ENCODE results near the gene AQP6. TPM values are rescaled to one million over a fixed set of nuclear protein-coding genes. Genes with fewer than 3 reads are reported as not detected.
A peak's percentile ranks its signal among the peaks of the same experiment; 100 is the strongest.

AQP6 gene
- total RNA-seq, 1 donor, result 0.09 TPM

DNA sequence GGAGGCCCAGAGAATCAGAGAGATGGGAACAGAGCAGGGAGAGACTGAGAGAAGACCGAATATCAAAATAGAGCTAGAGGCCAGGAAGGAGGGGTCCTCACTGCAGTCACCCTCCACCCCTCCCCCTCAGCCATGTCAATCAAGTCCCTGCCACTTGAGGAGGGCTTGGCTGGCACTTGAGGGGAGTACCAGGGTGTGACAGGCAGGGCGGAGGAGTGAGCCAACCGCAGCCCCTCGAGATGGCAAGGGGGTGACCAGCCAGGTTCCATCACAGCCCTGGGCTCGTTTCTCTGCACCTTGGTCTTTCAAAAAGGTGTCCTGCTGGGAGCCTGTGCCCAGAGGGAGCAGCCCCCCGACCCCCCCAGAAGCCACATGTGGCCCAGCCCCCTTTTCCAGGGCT is 6.9 kb upstream of the AQP6 start:
- H3K4me3 ChIP-seq (ENCODE audit: low read depth, low read length), result no peak overlapping the region
- DNase-seq (ENCODE audit: low read depth), result no peak
- TF ChIP-seq, protein P1, sequence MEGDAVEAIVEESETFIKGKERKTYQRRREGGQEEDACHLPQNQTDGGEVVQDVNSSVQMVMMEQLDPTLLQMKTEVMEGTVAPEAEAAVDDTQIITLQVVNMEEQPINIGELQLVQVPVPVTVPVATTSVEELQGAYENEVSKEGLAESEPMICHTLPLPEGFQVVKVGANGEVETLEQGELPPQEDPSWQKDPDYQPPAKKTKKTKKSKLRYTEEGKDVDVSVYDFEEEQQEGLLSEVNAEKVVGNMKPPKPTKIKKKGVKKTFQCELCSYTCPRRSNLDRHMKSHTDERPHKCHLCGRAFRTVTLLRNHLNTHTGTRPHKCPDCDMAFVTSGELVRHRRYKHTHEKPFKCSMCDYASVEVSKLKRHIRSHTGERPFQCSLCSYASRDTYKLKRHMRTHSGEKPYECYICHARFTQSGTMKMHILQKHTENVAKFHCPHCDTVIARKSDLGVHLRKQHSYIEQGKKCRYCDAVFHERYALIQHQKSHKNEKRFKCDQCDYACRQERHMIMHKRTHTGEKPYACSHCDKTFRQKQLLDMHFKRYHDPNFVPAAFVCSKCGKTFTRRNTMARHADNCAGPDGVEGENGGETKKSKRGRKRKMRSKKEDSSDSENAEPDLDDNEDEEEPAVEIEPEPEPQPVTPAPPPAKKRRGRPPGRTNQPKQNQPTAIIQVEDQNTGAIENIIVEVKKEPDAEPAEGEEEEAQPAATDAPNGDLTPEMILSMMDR (IDR thresholded peaks at IDR 0.05; ENCODE audit: insufficient read depth, low read length), result no peak

DNA sequence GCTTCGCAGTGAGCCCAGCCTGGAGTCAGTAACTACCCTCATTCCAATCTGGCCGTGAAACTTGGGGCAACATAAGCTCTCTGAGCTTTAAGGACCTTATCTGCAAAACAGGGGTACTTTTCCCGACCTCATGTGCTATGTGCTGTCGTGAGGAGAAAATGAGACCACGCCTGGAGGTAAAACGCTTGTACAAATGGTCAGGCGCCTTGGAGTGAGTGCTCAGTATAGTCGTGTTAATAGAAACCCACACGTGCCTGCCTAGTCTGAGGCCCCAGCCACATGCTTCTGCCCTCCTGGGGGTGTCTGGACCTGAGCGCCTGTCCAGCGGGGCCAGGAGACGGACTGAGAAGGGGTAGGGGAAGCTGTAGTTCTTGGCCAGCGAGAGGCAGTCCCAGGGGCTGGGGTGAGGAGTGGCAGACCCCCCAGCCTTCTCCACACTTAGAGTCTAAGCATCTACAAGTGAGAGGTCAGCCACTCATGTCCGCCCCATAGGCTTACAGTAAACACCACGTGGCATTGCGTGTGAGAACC is 6.2 kb upstream of the AQP6 start:
- H3K4me3 ChIP-seq (ENCODE audit: low read depth, low read length), result no peak overlapping the region
- TF ChIP-seq, protein P1 (IDR thresholded peaks at IDR 0.05; ENCODE audit: insufficient read depth, low read length), result no peak
- DNase-seq (ENCODE audit: low read depth), result no peak

DNA sequence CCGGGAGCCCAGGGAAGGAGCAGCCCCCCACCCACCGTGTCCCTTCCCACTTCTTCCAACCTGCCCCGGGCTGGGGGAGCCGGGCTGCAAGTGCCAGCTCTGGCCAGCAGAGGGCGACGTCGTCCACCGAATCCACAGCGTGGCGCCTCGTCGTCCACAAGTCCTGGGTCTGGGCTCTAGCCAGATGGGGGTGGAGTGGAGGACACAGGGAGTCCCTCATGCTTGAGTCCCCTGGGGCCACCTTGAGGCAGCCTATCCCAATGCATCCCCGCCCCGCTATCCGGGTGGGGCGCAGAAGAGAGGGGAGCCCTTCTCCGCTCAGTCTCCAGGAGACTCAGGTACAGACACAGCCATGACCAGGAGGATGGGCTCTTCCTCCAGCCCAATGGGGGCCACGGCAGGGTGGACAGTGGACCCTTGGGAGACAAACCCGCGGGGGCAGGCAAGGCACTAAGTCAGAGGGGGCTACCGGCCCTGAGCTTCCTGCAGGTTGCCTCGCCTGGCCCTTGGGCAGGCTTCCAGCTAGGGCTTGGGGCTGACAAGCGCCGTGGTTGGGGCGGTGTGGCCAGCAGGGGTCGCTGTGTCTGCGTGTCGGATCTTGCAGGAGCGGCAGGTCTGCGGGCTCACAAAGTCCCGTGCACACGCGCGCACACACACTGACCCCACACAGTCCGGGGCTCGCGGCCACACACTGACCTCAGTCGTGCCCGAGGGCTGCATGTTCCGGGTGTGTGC is 5.5 kb upstream of the AQP6 start:
- peak; percentile 85 for DNase-seq (ENCODE audit: low read depth)
- TF ChIP-seq, protein P1 (IDR thresholded peaks at IDR 0.05; ENCODE audit: insufficient read depth, low read length), result peak; percentile 91
- peak overlapping the region; percentile 59 for H3K4me3 ChIP-seq (ENCODE audit: low read depth, low read length)

DNA sequence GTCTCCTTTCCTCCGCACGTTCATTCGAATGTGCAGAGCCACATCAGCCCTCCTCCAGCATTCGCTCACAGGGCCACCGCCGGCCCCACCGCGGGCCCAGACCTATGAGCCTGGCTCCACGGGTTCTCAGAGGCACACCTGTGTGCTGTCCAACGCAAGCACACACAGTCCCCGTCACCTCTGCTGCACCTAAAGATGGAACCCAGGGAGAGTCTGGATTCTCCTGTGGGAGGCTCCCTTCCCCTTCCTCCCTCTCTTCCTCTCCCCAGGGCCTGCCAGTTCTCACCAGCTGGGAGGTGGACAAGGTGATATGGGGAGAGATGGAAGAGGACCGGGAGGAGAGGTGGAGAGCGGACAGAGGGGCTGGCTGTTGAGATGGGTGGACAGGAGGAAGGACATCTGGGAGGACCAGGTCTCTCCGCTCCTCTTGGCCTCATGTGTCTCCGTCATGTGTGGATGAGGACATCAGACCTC is 4.9 kb upstream of the AQP6 start:
- TF ChIP-seq, protein P1 (IDR thresholded peaks at IDR 0.05; ENCODE audit: insufficient read depth, low read length), result no peak
- DNase-seq (ENCODE audit: low read depth), result no peak
- peak overlapping the region; percentile 59 for H3K4me3 ChIP-seq (ENCODE audit: low read depth, low read length)

DNA sequence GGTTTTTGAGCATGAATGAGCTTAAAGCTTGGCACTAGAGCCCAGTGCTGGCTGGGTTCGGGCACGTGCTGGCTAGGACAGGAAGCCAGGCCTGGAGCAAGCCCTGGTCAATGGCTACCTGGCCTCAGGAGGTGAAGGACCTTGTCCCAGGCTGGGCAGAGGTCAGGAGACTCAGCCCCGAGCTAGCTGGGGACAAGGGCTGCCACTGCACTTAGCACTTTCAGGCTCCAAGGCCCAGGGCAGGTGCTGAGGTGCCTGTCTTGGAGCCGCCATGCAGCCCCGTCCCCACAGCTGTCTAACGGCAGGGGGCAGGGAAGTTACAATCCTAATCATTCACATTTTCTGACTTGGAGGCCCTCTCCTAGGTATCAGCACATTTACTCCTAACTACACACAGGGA is 4.3 kb upstream of the AQP6 start:
- no peak overlapping the region for H3K4me3 ChIP-seq (ENCODE audit: low read depth, low read length)
- TF ChIP-seq, protein P1 (IDR thresholded peaks at IDR 0.05; ENCODE audit: insufficient read depth, low read length), result no peak
- DNase-seq (ENCODE audit: low read depth), result no peak

DNA sequence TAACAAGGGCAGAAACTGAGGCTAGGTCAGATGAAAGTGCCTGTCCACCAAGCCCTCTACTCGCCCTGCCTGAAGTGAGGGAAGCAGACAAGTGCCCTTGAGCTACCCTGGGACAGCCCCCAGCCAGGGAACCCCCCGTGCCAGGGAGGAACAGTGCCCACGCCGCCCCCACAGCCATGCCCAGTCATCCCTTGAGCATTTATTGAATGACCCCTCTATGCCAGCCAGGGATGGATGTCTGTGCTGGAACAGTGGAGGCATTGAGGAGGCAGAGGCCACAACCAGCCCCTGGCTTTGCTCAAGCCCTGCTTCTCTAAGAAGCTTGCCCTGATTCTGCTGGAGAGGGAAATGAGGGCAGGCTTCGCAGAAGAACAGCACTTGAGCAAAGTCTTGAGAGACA is 3.7 kb upstream of the AQP6 start:
- no peak overlapping the region for H3K4me3 ChIP-seq (ENCODE audit: low read depth, low read length)
- TF ChIP-seq, protein P1 (IDR thresholded peaks at IDR 0.05; ENCODE audit: insufficient read depth, low read length), result no peak
- no peak for DNase-seq (ENCODE audit: low read depth)
